ENCODE results near the gene ST6GALNAC1. TPM values are rescaled to one million over a fixed set of nuclear protein-coding genes. Genes with fewer than 3 reads are reported as not detected.
A peak's percentile ranks its signal among the peaks of the same experiment; 100 is the strongest.

ST6GALNAC1 gene
- total and polyA plus RNA-seq, 2 donors from 2014 or later: 0.31 TPM; not detected in 1

GRCh38 chr17:76686538-76687297 lies 43.2 kb upstream of the ST6GALNAC1 start:
- DNase-seq (peak; percentile 72 to 95 (median 87)), FAIRE-seq (no peak)
- Histone ChIP-seq H3K4me3 (ENCODE audit: low read length in 3 of 3) (no peak overlapping the region), H3K27me3 (ENCODE audit: control insufficient read depth, insufficient read depth, low read length) (no peaks in the 10 kb centered on the region), H3K4me1 (ENCODE audit: control insufficient read depth in 2 of 3, insufficient read depth in 2 of 3, low read depth in 1 of 3, low read length in 3 of 3) (peaks cover 0 to 4% (median 0%) of the 10 kb centered on the region in 3 donors), H3K9me3 (ENCODE audit: control insufficient read depth in 2 of 3, insufficient read depth in 1 of 3, low read length in 3 of 3) (no peaks in the 10 kb centered on the region), H3K9ac (ENCODE audit: low read length in 3 of 3) (no peak overlapping the region), H3K27ac (ENCODE audit: low read depth in 2 of 2, low read length in 2 of 2) (no peak overlapping the region), H3K36me3 (ENCODE audit: control insufficient read depth in 2 of 3, insufficient read depth in 3 of 3, low read length in 3 of 3) (peaks cover 0 to 7% (median 0%) of the 10 kb centered on the region in 3 donors)
- intact Hi-C loops (cut with DNase I): no loop called here
- TF ChIP-seq CTCF (IDR thresholded peaks at IDR 0.05; ENCODE audit: borderline replicate concordance, extremely low read depth, insufficient read depth): no peak

GRCh38 chr17:76685846-76686245 lies 42.3 kb upstream of the ST6GALNAC1 start:
- Histone ChIP-seq H3K4me1 (ENCODE audit: control insufficient read depth in 2 of 3, insufficient read depth in 2 of 3, low read depth in 1 of 3, low read length in 3 of 3) (peaks cover 0 to 6% (median 0%) of the 10 kb centered on the region in 3 donors), H3K27ac (ENCODE audit: low read depth in 2 of 2, low read length in 2 of 2) (no peak overlapping the region), H3K4me3 (ENCODE audit: low read length in 3 of 3) (no peak overlapping the region), H3K36me3 (ENCODE audit: control insufficient read depth in 2 of 3, insufficient read depth in 3 of 3, low read length in 3 of 3) (peaks cover 0 to 7% (median 0%) of the 10 kb centered on the region in 3 donors), H3K9ac (ENCODE audit: low read length in 3 of 3) (no peak overlapping the region), H3K27me3 (ENCODE audit: control insufficient read depth, insufficient read depth, low read length) (no peaks in the 10 kb centered on the region), H3K9me3 (ENCODE audit: control insufficient read depth in 2 of 3, insufficient read depth in 1 of 3, low read length in 3 of 3) (no peaks in the 10 kb centered on the region)
- TF ChIP-seq CTCF (IDR thresholded peaks at IDR 0.05; ENCODE audit: borderline replicate concordance, extremely low read depth, insufficient read depth): no peak
- intact Hi-C loops (cut with DNase I): no loop called here
- FAIRE-seq (no peak), DNase-seq (peak in 1 of 5 donors; percentile 65)

GRCh38 chr17:76685366-76685765 lies 41.8 kb upstream of the ST6GALNAC1 start:
- H3K27ac ChIP-seq (ENCODE audit: low read depth in 2 of 2, low read length in 2 of 2): no peak overlapping the region

More at GRCh38 chr17:76685366-76685765, 41.8 kb upstream of the ST6GALNAC1 start:
- H3K4me3 ChIP-seq (ENCODE audit: low read length in 3 of 3): no peak overlapping the region
- DNase-seq (peak in 1 of 5 donors; percentile 60), FAIRE-seq (no peak)
- TF ChIP-seq CTCF (IDR thresholded peaks at IDR 0.05; ENCODE audit: borderline replicate concordance, extremely low read depth, insufficient read depth): no peak
- H3K4me1 ChIP-seq (ENCODE audit: control insufficient read depth in 2 of 3, insufficient read depth in 2 of 3, low read depth in 1 of 3, low read length in 3 of 3): peaks cover 0 to 6% (median 0%) of the 10 kb centered on the region in 3 donors
- no peak overlapping the region for H3K9ac ChIP-seq (ENCODE audit: low read length in 3 of 3)
- peaks cover 0 to 7% (median 0%) of the 10 kb centered on the region in 3 donors for H3K36me3 ChIP-seq (ENCODE audit: control insufficient read depth in 2 of 3, insufficient read depth in 3 of 3, low read length in 3 of 3)
- no peaks in the 10 kb centered on the region for H3K9me3 ChIP-seq (ENCODE audit: control insufficient read depth in 2 of 3, insufficient read depth in 1 of 3, low read length in 3 of 3)
- intact Hi-C loops (cut with DNase I): no loop called here
- no peaks in the 10 kb centered on the region for H3K27me3 ChIP-seq (ENCODE audit: control insufficient read depth, insufficient read depth, low read length)
